Measurements from ENCODE around the gene ATP10A. TPM values are rescaled to one million over a fixed set of nuclear protein-coding genes. Genes with fewer than 3 reads are reported as not detected.

ATP10A gene
- total and polyA plus RNA-seq, 9 of the 15 experiments (the other 6 are each of a cell fraction or from before 2014, with no cell fraction given): 0.09 TPM; not detected in 8

- H3K9ac ChIP-seq (ENCODE audit: insufficient read depth in 1 of 2, low read depth in 2 of 2, low read length in 2 of 2): no peak overlapping the region
- ChIA-PET POLR2A (no interaction called here), CTCF (ENCODE audit: low intra/inter-chr PET ratio) (no interaction called here)
- no peaks in the 10 kb centered on the region for H4K20me1 ChIP-seq (replicated peaks; ENCODE audit: control insufficient read depth, insufficient read depth, low read length)
- H3K4me2 ChIP-seq (ENCODE audit: insufficient read depth, low read length): no peak overlapping the region
- 1% methylated on average over 8 of the region's 8 CpGs for WGBS (ENCODE audit: insufficient coverage, low coverage, missing lambda C conversion rate)
- no peaks in the 10 kb centered on the region for H3K36me3 ChIP-seq (ENCODE audit: control insufficient read depth, insufficient read depth, low read length)
- no peak overlapping the region for H2AFZ ChIP-seq (ENCODE audit: low read depth, low read length)
- no peaks in the 10 kb centered on the region for H3K9me1 ChIP-seq (ENCODE audit: control insufficient read depth, insufficient read depth, low read length)
- H3K27me3 ChIP-seq (ENCODE audit: control insufficient read depth in 2 of 2, insufficient read depth in 2 of 2, low read length in 2 of 2): peaks cover 4 to 22% of the 10 kb centered on the region in 2 experiments; a peak in 4 of 5 replicates
- ATAC-seq: no peak
- no peaks in the 10 kb centered on the region for H3K79me2 ChIP-seq (ENCODE audit: control insufficient read depth, insufficient read depth, low read length)
- no peaks in the 10 kb centered on the region for H3K4me1 ChIP-seq (replicated peaks in 1 of 2; ENCODE audit: control insufficient read depth in 2 of 2, insufficient read depth in 2 of 2, low read length in 2 of 2)
- no peak overlapping the region for H3K4me3 ChIP-seq
- no peak for FAIRE-seq
- TF ChIP-seq ZNF77 (CRISPR knock-in tag; IDR thresholded peaks at IDR 0.05) (no peak), KDM5B (IDR thresholded peaks at IDR 0.05; ENCODE audit: insufficient replicate concordance, low read depth, low read length) (no peak)
- intact Hi-C loops (cut with micrococcal nuclease) (no loop called here), in situ Hi-C loops (cut with MboI) (no loop called here)
- H3K9me3 ChIP-seq (replicated peaks; ENCODE audit: control insufficient read depth, insufficient read depth, low read depth, low read length): no peaks in the 10 kb centered on the region
- BruUV-seq (replicated peaks): no TSS peak
- H3K27ac ChIP-seq (ENCODE audit: extremely low read depth, low read depth, low read length): no peak overlapping the region
- no peak for DNase-seq (ENCODE audit: extremely low read depth in 1 of 4, low spot score in 3 of 4)
Observed at GRCh38 chr15:25721605-25721955, 141.5 kb downstream of the ATP10A start.

- in situ Hi-C loops (cut with MboI): no loop called here
- no peaks in the 10 kb centered on the region for H3K36me3 ChIP-seq (ENCODE audit: control insufficient read depth, insufficient read depth, low read length)
- CTCF ChIA-PET (ENCODE audit: low intra/inter-chr PET ratio): no interaction called here
- TF ChIP-seq HDAC3 (IDR thresholded peaks at IDR 0.05; ENCODE audit: borderline replicate concordance, partially characterized antibody) (no peak), POLR2AphosphoS2 (IDR thresholded peaks at IDR 0.05; ENCODE audit: low read length) (no peak), ZNF124 (CRISPR knock-in tag; IDR thresholded peaks at IDR 0.05) (no peak), XRCC5 (IDR thresholded peaks at IDR 0.05; ENCODE audit: low read depth, low read length) (no peak), ZNF224 (CRISPR knock-in tag; IDR thresholded peaks at IDR 0.05) (no peak), FOXK1 (CRISPR knock-in tag; IDR thresholded peaks at IDR 0.05; ENCODE audit: borderline replicate concordance) (no peak), DDX20 (tag; IDR thresholded peaks at IDR 0.05; ENCODE audit: low read depth) (no peak), GABPB2 (CRISPR knock-in tag; conservative IDR thresholded peaks at IDR 0.05) (no peak), ESRRB (CRISPR knock-in tag; IDR thresholded peaks at IDR 0.05; ENCODE audit: borderline replicate concordance) (no peak), ZNF518B (CRISPR knock-in tag; IDR thresholded peaks at IDR 0.05) (no peak), PHTF2 (CRISPR knock-in tag; IDR thresholded peaks at IDR 0.05) (no peak)
Observed at GRCh38 chr15:25719101-25719985, 143.8 kb downstream of the ATP10A start.

More at GRCh38 chr15:25719101-25719985, 143.8 kb downstream of the ATP10A start:
- WGBS (ENCODE audit: insufficient coverage, low coverage, missing lambda C conversion rate): 2% methylated on average over 13 of the region's 18 CpGs
- Histone ChIP-seq H3K79me2 (ENCODE audit: control insufficient read depth, insufficient read depth, low read length) (no peaks in the 10 kb centered on the region), H2AFZ (ENCODE audit: low read depth, low read length) (no peak overlapping the region), H4K20me1 (replicated peaks; ENCODE audit: control insufficient read depth, insufficient read depth, low read length) (no peaks in the 10 kb centered on the region), H3K4me2 (ENCODE audit: insufficient read depth, low read length) (no peak overlapping the region), H3K9me1 (ENCODE audit: control insufficient read depth, insufficient read depth, low read length) (no peaks in the 10 kb centered on the region), H3K27ac (ENCODE audit: extremely low read depth, low read depth, low read length) (no peak overlapping the region), H3K27me3 (ENCODE audit: control insufficient read depth in 2 of 2, insufficient read depth in 2 of 2, low read length in 2 of 2) (peaks cover 2 to 26% of the 10 kb centered on the region in 2 experiments; a peak in 2 of 5 replicates), H3K4me1 (replicated peaks in 1 of 2; ENCODE audit: control insufficient read depth in 2 of 2, insufficient read depth in 2 of 2, low read length in 2 of 2) (no peaks in the 10 kb centered on the region), H3K9me3 (replicated peaks; ENCODE audit: control insufficient read depth, insufficient read depth, low read depth, low read length) (no peaks in the 10 kb centered on the region), H3K9ac (ENCODE audit: insufficient read depth in 1 of 2, low read depth in 2 of 2, low read length in 2 of 2) (no peak overlapping the region), H3K4me3 (no peak overlapping the region)
- POLR2A ChIA-PET: no interaction called here
- BruUV-seq (replicated peaks): no TSS peak
- ATAC-seq (no peak), FAIRE-seq (no peak), DNase-seq (ENCODE audit: extremely low read depth in 1 of 4, low spot score in 3 of 4) (no peak)
- intact Hi-C loops (cut with micrococcal nuclease): no loop called here
